ENCODE results near the gene USP6NL. TPM values are rescaled to one million over a fixed set of nuclear protein-coding genes. Genes with fewer than 3 reads are reported as not detected.

The USP6NL gene
- total RNA-seq, 1 experiment from 2014 or later, result 24.6 TPM

DNA sequence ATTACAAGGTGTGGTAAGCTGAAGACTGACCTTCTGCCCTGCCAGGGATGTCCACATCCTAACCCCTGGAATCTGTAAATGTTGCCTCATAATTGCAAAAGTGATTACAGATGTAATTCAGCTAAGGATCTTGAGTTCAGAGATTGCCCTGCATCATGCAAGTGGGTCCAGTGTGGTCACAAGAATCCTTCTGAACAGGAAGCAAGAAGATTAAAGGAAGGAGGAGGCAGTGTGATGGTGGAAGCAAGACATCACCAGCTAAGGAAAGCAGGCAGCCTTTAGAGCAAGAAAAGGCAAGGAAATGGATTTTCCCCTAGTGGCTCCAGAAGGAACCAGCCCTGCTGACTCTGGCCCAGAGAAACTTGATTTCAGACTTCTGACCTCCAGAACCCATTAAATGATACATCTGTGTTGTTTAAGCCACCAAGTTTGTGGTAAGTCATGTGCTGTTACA lies 78.1 kb downstream of the USP6NL start:
- intact Hi-C loops (cut with micrococcal nuclease), result loop anchor here (2.0 kb wide), 1 partner anchor 77 kb away; the partner anchor contains the start of gene USP6NL

DNA sequence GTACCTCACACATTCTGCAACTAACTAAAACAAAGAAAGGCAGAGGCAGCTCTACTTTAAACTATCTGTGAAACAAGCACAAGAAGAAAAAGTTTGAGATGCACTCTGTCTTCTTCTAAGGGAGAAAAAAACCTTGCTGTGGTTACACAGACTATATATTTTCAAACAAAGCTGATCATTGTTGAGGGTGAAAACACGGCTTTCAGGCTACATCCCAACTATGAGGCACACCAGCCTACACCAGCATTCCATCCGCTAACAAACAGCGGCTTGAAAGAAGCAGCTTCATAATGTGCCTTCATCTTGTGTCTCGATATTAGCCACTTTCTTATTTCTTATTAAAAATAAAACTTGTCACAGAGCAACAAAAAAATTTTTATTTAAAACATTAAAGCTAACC lies 79.1 kb downstream of the USP6NL start:
- BruUV-seq (replicated peaks), result no TSS peak
- no peak for DNase-seq (ENCODE audit: low read depth, low spot score)
- no peak for ATAC-seq
- H3K9me2 ChIP-seq (ENCODE audit: insufficient read depth), result no peaks in the 10 kb centered on the region
- H4K20me1 ChIP-seq (ENCODE audit: insufficient read depth), result no peaks in the 10 kb centered on the region
- ChIA-PET POLR2A (no interaction called here), CTCF (interaction anchor here (1.3 to 1.5 kb wide), 2 partner anchors 10 to 14 kb away, joined by 4 to 5 read pairs; no protein-coding TSS in a partner anchor), RAD21 (ENCODE audit: low non-redundant PET in 1 of 2, low total read pairs in 2 of 2, uncharacterized antibody in 2 of 2, unreplicated experiment in 2 of 2) (no interaction called here)
- H3K27me3 ChIP-seq (ENCODE audit: insufficient read depth, low read length), result no peaks in the 10 kb centered on the region
- no peak overlapping the region for H3K9ac ChIP-seq (ENCODE audit: low read length)
- no peak overlapping the region for H3K27ac ChIP-seq (ENCODE audit: low read depth, low read length)
- H3K4me1 ChIP-seq (ENCODE audit: control insufficient read depth in 1 of 2, insufficient read depth in 2 of 2, low read length in 2 of 2), result peaks cover 13 to 14% of the 10 kb centered on the region in 2 experiments
- H3K36me3 ChIP-seq (ENCODE audit: control insufficient read depth in 1 of 2, insufficient read depth in 2 of 2, low read length in 2 of 2), result no peaks in the 10 kb centered on the region
- no peak overlapping the region for H2AFZ ChIP-seq (ENCODE audit: low read depth, low read length, poor library complexity, severe bottlenecking)
- intact Hi-C loops (cut with micrococcal nuclease), result loop anchor here (2.0 kb wide), 1 partner anchor 78 kb away; the partner anchor contains the start of gene USP6NL
- TF ChIP-seq RAD21 (IDR thresholded peaks at IDR 0.05; ENCODE audit: low read depth) (no peak), TCF7L2 (IDR thresholded peaks at IDR 0.05; ENCODE audit: borderline replicate concordance, extremely low read depth, insufficient read depth, insufficient read length) (no peak), EGR1 (IDR thresholded peaks at IDR 0.05; ENCODE audit: low read depth) (no peak), CBX3 (IDR thresholded peaks at IDR 0.05; ENCODE audit: low read depth) (no peak), EZH2 (IDR thresholded peaks at IDR 0.05) (no peak), POLR2AphosphoS5 (IDR thresholded peaks at IDR 0.05; ENCODE audit: low read depth, low read length) (no peak)
- H3K4me3 ChIP-seq (replicated peaks in 1 of 2; ENCODE audit: low read depth in 1 of 2, low read length in 2 of 2), result no peak overlapping the region
- H3K4me2 ChIP-seq (ENCODE audit: low read length), result no peak overlapping the region
- H3K9me3 ChIP-seq (ENCODE audit: control insufficient read depth in 1 of 2, insufficient read depth in 1 of 2, low read depth in 1 of 2, low read length in 2 of 2), result no peaks in the 10 kb centered on the region
- peaks cover 75% of the 10 kb centered on the region for H3K79me2 ChIP-seq (ENCODE audit: insufficient read depth, low read length)

More for the DNA sequence above, 78.1 kb downstream of the USP6NL start:
- H3K27ac ChIP-seq (ENCODE audit: low read depth, low read length), result no peak overlapping the region
- no peaks in the 10 kb centered on the region for H3K27me3 ChIP-seq (ENCODE audit: insufficient read depth, low read length)
- peaks cover 13 to 14% of the 10 kb centered on the region in 2 experiments for H3K4me1 ChIP-seq (ENCODE audit: control insufficient read depth in 1 of 2, insufficient read depth in 2 of 2, low read length in 2 of 2)
- DNase-seq (ENCODE audit: low read depth, low spot score) (no peak), ATAC-seq (peak; percentile 88)
- H4K20me1 ChIP-seq (ENCODE audit: insufficient read depth), result no peaks in the 10 kb centered on the region
- H3K9ac ChIP-seq (ENCODE audit: low read length), result no peak overlapping the region
- H3K4me3 ChIP-seq (replicated peaks in 1 of 2; ENCODE audit: low read depth in 1 of 2, low read length in 2 of 2), result no peak overlapping the region
- POLR2A ChIA-PET, result interaction anchor here (1.1 kb wide), 1 partner anchor 9 kb away, joined by 3 read pairs; no protein-coding TSS in a partner anchor
- CTCF ChIA-PET, result interaction anchor here (0.7 to 1.5 kb wide), 3 partner anchors 9 to 36 kb away, joined by 4 to 5 read pairs (median 4); no protein-coding TSS in a partner anchor
- no peaks in the 10 kb centered on the region for H3K9me2 ChIP-seq (ENCODE audit: insufficient read depth)
- H3K4me2 ChIP-seq (ENCODE audit: low read length), result no peak overlapping the region
- BruUV-seq (replicated peaks), result no TSS peak
- no peak overlapping the region for H2AFZ ChIP-seq (ENCODE audit: low read depth, low read length, poor library complexity, severe bottlenecking)
- peaks cover 83% of the 10 kb centered on the region for H3K79me2 ChIP-seq (ENCODE audit: insufficient read depth, low read length)
- RAD21 ChIA-PET (ENCODE audit: low non-redundant PET in 1 of 2, low total read pairs in 2 of 2, uncharacterized antibody in 2 of 2, unreplicated experiment in 2 of 2), result interaction anchor here in 1 of 2 experiments (1.0 kb wide), 1 partner anchor 192 kb away, joined by 3 read pairs; no protein-coding TSS in a partner anchor
- H3K36me3 ChIP-seq (ENCODE audit: control insufficient read depth in 1 of 2, insufficient read depth in 2 of 2, low read length in 2 of 2), result no peaks in the 10 kb centered on the region
- no peaks in the 10 kb centered on the region for H3K9me3 ChIP-seq (ENCODE audit: control insufficient read depth in 1 of 2, insufficient read depth in 1 of 2, low read depth in 1 of 2, low read length in 2 of 2)
- TF ChIP-seq, protein P1, sequence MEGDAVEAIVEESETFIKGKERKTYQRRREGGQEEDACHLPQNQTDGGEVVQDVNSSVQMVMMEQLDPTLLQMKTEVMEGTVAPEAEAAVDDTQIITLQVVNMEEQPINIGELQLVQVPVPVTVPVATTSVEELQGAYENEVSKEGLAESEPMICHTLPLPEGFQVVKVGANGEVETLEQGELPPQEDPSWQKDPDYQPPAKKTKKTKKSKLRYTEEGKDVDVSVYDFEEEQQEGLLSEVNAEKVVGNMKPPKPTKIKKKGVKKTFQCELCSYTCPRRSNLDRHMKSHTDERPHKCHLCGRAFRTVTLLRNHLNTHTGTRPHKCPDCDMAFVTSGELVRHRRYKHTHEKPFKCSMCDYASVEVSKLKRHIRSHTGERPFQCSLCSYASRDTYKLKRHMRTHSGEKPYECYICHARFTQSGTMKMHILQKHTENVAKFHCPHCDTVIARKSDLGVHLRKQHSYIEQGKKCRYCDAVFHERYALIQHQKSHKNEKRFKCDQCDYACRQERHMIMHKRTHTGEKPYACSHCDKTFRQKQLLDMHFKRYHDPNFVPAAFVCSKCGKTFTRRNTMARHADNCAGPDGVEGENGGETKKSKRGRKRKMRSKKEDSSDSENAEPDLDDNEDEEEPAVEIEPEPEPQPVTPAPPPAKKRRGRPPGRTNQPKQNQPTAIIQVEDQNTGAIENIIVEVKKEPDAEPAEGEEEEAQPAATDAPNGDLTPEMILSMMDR (IDR thresholded peaks at IDR 0.05 in 2 of 3, conservative IDR thresholded peaks at IDR 0.05 in 1 of 3; ENCODE audit: borderline replicate concordance in 1 of 3, insufficient read depth in 1 of 3, low read depth in 2 of 3, low read length in 2 of 3), result peak in 2 of 3 experiments; percentile 55 to 60; a peak in 4 of 6 replicates
- TF ChIP-seq, protein P2, sequence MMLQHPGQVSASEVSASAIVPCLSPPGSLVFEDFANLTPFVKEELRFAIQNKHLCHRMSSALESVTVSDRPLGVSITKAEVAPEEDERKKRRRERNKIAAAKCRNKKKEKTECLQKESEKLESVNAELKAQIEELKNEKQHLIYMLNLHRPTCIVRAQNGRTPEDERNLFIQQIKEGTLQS (IDR thresholded peaks at IDR 0.05), result no peak
